RWPE2 (cell line): ENCODE data around the gene PKNOX2.

ENCODE experiments used
- ATAC-seq: fragments of 200-7000 bp; cut with Tn5 transposase; 3 replicates; pipeline ENCODE4 v1.9.1; 2021; ENCODE audit warnings: low read depth
- DNase-seq: peaks from one replicate; pipeline ENCODE4 v3.0.0-alpha.2; 2020; ENCODE audit warnings: low spot score
- H3K27ac ChIP-seq: fragments of 450-650 bp; 2 replicates; pipeline ENCODE4 v1.5.1; 2017; ENCODE audit warnings: mild to moderate bottlenecking; ENCODE audit not compliant: poor library complexity, severe bottlenecking
- H3K27me3 ChIP-seq: fragments of 250-450 bp; sonication (Bioruptor Pico); 2 replicates; pipeline ENCODE4 v1.5.1; 2021; ENCODE audit warnings: mild to moderate bottlenecking, moderate library complexity; ENCODE audit not compliant: insufficient read depth, poor library complexity, severe bottlenecking
- H3K36me3 ChIP-seq: fragments of 250-450 bp; sonication (Bioruptor Pico); 2 replicates; pipeline ENCODE4 v1.5.1; 2020; ENCODE audit warnings: low read depth, mild to moderate bottlenecking, moderate library complexity
- H3K4me1 ChIP-seq: fragments of 250-450 bp; sonication (Bioruptor Pico); 2 replicates; pipeline ENCODE4 v1.5.1; 2021; ENCODE audit warnings: mild to moderate bottlenecking, moderate library complexity; ENCODE audit not compliant: insufficient read depth, poor library complexity, severe bottlenecking
- H3K4me3 ChIP-seq: fragments of 250-450 bp; sonication (Bioruptor Pico); 2 replicates; pipeline ENCODE4 v1.5.1; 2021; ENCODE audit warnings: mild to moderate bottlenecking, moderate library complexity; ENCODE audit not compliant: severe bottlenecking
- H3K9me3 ChIP-seq: fragments of 250-450 bp; sonication (Bioruptor Pico); 2 replicates; pipeline ENCODE4 v1.5.1; 2021; ENCODE audit warnings: mild to moderate bottlenecking, moderate library complexity; ENCODE audit not compliant: severe bottlenecking
- TF ChIP-seq, protein P1 (sequence below): fragments of 450-650 bp; IDR thresholded peaks from one replicate; pipeline ENCODE4 v1.5.1; 2017; ENCODE audit warnings: mild to moderate bottlenecking, moderate library complexity; ENCODE audit not compliant: poor library complexity, severe bottlenecking

PKNOX2 gene

GRCh38 chr11:125290263-125290662, 125.7 kb downstream of the PKNOX2 start:
- no peak for DNase-seq
- Histone ChIP-seq H3K9me3 (no peaks in the 10 kb centered on the region), H3K4me3 (no peak overlapping the region), H3K27ac (no peak overlapping the region), H3K27me3 (no peaks in the 10 kb centered on the region), H3K4me1 (no peaks in the 10 kb centered on the region), H3K36me3 (no peaks in the 10 kb centered on the region)
- no peak for ATAC-seq
- TF ChIP-seq, protein P1, sequence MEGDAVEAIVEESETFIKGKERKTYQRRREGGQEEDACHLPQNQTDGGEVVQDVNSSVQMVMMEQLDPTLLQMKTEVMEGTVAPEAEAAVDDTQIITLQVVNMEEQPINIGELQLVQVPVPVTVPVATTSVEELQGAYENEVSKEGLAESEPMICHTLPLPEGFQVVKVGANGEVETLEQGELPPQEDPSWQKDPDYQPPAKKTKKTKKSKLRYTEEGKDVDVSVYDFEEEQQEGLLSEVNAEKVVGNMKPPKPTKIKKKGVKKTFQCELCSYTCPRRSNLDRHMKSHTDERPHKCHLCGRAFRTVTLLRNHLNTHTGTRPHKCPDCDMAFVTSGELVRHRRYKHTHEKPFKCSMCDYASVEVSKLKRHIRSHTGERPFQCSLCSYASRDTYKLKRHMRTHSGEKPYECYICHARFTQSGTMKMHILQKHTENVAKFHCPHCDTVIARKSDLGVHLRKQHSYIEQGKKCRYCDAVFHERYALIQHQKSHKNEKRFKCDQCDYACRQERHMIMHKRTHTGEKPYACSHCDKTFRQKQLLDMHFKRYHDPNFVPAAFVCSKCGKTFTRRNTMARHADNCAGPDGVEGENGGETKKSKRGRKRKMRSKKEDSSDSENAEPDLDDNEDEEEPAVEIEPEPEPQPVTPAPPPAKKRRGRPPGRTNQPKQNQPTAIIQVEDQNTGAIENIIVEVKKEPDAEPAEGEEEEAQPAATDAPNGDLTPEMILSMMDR, result no peak

DNA sequence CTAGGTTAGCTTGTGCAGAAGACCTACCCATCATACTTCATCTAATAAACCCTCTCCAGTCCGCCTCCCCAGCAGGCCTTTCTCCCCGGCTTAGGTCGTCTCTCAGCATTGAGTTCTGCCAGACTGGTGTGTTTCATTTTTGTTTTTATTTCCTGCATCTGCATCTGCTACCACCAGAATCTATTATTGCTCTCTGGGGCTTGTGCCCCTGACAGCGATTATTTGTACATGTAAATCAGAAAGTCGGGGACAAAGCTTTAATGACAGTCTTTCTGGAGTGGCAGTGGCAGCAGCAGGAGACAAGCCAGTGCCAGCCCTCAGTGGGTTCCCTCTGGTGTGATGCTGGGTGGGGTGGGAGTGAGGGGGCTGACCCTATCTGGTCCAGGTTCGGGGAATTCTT, 127.5 kb downstream of the PKNOX2 start:
- Histone ChIP-seq H3K27ac (no peak overlapping the region), H3K36me3 (no peaks in the 10 kb centered on the region), H3K27me3 (no peaks in the 10 kb centered on the region), H3K4me1 (no peaks in the 10 kb centered on the region), H3K9me3 (no peaks in the 10 kb centered on the region), H3K4me3 (no peak overlapping the region)
- ATAC-seq, result no peak
- TF ChIP-seq, protein P1, result no peak
- no peak for DNase-seq

GRCh38 chr11:125293596-125293995, 129.0 kb downstream of the PKNOX2 start:
- ATAC-seq (no peak), DNase-seq (no peak)
- H3K27me3 ChIP-seq, result no peaks in the 10 kb centered on the region
- no peaks in the 10 kb centered on the region for H3K36me3 ChIP-seq
- H3K4me1 ChIP-seq, result no peaks in the 10 kb centered on the region
- no peak overlapping the region for H3K27ac ChIP-seq
- H3K9me3 ChIP-seq, result no peaks in the 10 kb centered on the region
- TF ChIP-seq, protein P1, result no peak
- H3K4me3 ChIP-seq, result no peak overlapping the region

- Histone ChIP-seq H3K9me3 (no peaks in the 10 kb centered on the region), H3K27ac (no peak overlapping the region), H3K27me3 (no peaks in the 10 kb centered on the region), H3K4me1 (peaks cover 7% of the 10 kb centered on the region), H3K4me3 (no peak overlapping the region), H3K36me3 (no peaks in the 10 kb centered on the region)
- ATAC-seq, result no peak
- TF ChIP-seq, protein P1, result no peak
- DNase-seq, result no peak
Measured at GRCh38 chr11:125295931-125296330, 131.4 kb downstream of the PKNOX2 start.

- DNase-seq, result no peak
- H3K36me3 ChIP-seq, result no peaks in the 10 kb centered on the region
- H3K27ac ChIP-seq, result no peak overlapping the region
- no peaks in the 10 kb centered on the region for H3K9me3 ChIP-seq
- H3K27me3 ChIP-seq, result no peaks in the 10 kb centered on the region
- TF ChIP-seq, protein P1, result no peak
- no peak for ATAC-seq
- H3K4me1 ChIP-seq, result peaks cover 12% of the 10 kb centered on the region
- no peak overlapping the region for H3K4me3 ChIP-seq
Measured at GRCh38 chr11:125297346-125297915, 132.9 kb downstream of the PKNOX2 start.
